ENCODE measurements around the gene IFITM5. TPM values are rescaled to one million over a fixed set of nuclear protein-coding genes. Genes with fewer than 3 reads are reported as not detected.

IFITM5 gene
- total and polyA plus RNA-seq, 2 donors (not counting 1 experiment from before 2014, with no cell fraction given), result not detected

- peaks cover 32% of the 10 kb centered on the region for H3K4me1 Mint-ChIP-seq
- Histone ChIP-seq H3K36me3 (replicated peaks in 1 of 2; ENCODE audit: control extremely low read depth in 1 of 2, control insufficient read depth in 1 of 2, extremely low read depth in 1 of 2, insufficient read depth in 2 of 2, low read length in 1 of 2) (no peaks in the 10 kb centered on the region), H3K4me3 (ENCODE audit: control extremely low read depth in 1 of 5, extremely low read depth in 1 of 5, insufficient read depth in 1 of 5, low read depth in 2 of 5, low read length in 4 of 5) (peak overlapping the region; percentile 4 to 57 (median 25)), H3K27me3 (replicated peaks in 1 of 4; ENCODE audit: control extremely low read depth in 1 of 4, control insufficient read depth in 3 of 4, insufficient read depth in 4 of 4, low read length in 3 of 4) (peaks cover 0 to 56% (median 21%) of the 10 kb centered on the region in 4 experiments), H2AFZ (ENCODE audit: insufficient read depth, low read depth, low read length, poor library complexity, severe bottlenecking) (peak overlapping the region; percentile 66), H3K9ac (ENCODE audit: low read length) (peak overlapping the region; percentile 56), H3K79me2 (ENCODE audit: control insufficient read depth, insufficient read depth, low read length) (no peaks in the 10 kb centered on the region), H3K4me2 (replicated peaks; ENCODE audit: low read depth, low read length, poor library complexity, severe bottlenecking) (peak overlapping the region; percentile 85), H3K9me3 (ENCODE audit: control extremely low read depth in 1 of 3, control insufficient read depth in 2 of 3, insufficient read depth in 1 of 3, low read length in 2 of 3) (peaks cover 0 to 21% (median 0%) of the 10 kb centered on the region in 3 donors), H3K27ac (ENCODE audit: low read length in 2 of 2) (no peak overlapping the region), H3K4me1 (ENCODE audit: control insufficient read depth in 2 of 2, insufficient read depth in 2 of 2, low read length in 2 of 2) (peaks cover 36% of the 10 kb centered on the region in 2 donors), H4K20me1 (ENCODE audit: control insufficient read depth, insufficient read depth, low read length, poor library complexity, severe bottlenecking) (peaks cover 5% of the 10 kb centered on the region)
- ATAC-seq (ENCODE audit: low read depth), result no peak
- intact Hi-C loops (cut with micrococcal nuclease), result no loop called here
- WGBS (ENCODE audit: insufficient coverage), result 44% methylated on average over 26 of the region's 26 CpGs
- DNase-seq, result no peak
- POLR2A ChIA-PET, result interaction anchor here (1.1 to 2.2 kb wide), 4 partner anchors 14 to 254 kb away, joined by 3 to 8 read pairs (median 4); no protein-coding TSS in a partner anchor
- peaks cover under 1% of the 10 kb centered on the region for H3K9me3 Mint-ChIP-seq (ENCODE audit: insufficient read depth)
- peaks cover 31% of the 10 kb centered on the region for H3K27me3 Mint-ChIP-seq
- peak overlapping the region; percentile 78 for H3K4me3 Mint-ChIP-seq
- no peak for TF ChIP-seq EZH2 (IDR thresholded peaks at IDR 0.05; ENCODE audit: borderline replicate concordance, insufficient read depth, low read depth, low read length, poor library complexity, severe bottlenecking)
- no peak for TF ChIP-seq CTCF (IDR thresholded peaks at IDR 0.05)
- H3K27ac Mint-ChIP-seq, result no peak overlapping the region
- CTCF ChIA-PET, result interaction anchor here (0.6 to 3.9 kb wide), 6 partner anchors 10 to 255 kb away, joined by 3 to 34 read pairs (median 4); no protein-coding TSS in a partner anchor
Observed at GRCh38 chr11:281486-282161, 17.7 kb downstream of the IFITM5 start.
